GM10847 (cell line): ENCODE results near the gene CCP110.

Experiments
- POLR2A ChIP-seq: IDR thresholded peaks from 2 replicates; pipeline ENCODE4 v1.6.1; 2011; ENCODE audit not compliant: insufficient read length; ENCODE audit errors: extremely low read depth

CCP110 gene

DNA sequence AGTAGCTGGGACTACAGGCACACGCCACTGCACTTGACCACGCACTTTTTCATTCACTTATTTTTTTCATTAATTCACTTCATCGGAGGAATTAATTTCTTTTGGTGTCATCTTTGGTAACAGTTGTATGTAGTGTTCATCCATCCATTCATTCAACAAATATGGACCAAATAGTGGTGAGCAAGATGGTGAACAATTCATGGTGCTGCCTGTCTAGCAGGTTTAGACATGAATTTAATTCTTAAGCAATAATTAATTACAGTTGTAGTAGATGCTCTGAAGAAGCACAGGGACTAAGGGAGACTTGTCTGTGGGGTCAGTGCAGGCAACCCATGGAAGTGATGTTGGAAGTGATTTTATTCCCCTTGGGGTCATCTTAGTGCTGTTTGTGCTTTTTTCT, 24.3 kb upstream of the CCP110 start:
- no peak for TF ChIP-seq POLR2A

DNA sequence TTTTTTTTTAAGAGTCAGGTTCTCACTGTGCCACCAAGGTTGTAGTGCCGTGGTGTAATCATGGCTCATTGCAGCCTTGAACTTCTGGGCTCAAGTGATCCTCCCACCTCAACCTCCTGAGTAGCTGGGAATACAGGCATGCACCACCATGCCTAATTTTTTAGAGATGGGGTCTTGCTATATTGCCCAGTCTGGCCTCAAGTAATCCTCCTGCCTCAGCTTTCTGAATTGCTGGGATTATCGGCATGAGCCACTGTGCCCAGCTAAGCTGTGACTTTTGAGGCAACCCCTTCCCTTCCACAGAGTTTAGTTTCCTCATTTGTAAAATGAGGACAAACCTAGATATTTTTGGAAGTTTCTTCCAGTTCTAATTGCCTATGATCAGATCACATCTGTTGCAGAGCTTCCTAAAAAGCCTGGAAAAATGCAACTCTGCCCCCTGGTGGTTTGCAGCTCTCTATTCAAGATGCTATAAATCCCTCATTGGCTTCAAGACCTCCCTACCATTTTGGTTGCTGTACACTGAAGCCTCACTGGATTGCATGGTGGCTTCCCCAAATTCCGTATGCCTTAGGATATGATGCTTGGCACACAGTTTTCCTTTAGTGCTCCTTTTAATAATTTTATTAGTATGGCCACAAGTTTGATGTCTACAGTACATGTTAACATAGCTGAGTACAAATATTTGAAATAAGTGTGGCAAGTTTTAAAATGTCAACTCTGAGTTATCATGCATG, 21.2 kb upstream of the CCP110 start:
- TF ChIP-seq POLR2A: no peak

DNA sequence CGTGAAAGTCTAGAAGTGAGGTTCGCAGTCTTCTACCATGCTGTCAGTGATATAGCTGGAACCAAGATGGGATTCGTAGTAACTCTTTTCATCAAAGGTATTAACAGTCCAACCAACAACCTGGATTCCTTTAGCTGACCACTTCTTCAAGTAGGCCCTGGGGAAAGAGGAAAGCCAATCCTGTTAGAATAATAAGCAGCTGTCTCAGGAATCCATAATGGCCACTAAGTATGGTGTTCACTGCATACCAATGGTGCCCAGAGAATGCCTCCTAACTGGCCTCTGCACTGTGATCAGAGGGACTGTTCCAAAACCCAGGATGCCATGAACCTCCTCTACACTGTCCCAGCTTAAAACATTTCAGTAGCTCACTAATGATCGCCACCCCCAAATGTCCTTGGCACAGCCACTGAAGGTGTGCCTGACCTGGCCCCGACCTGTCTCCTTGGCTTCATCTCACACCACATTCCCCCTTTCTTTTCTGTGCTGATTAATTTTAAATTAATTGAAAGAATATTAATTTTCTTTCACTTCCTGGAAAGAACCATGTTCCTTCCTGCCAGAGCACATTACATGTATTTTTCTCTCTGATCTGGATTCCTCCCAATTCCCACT, 20.2 kb upstream of the CCP110 start:
- no peak for TF ChIP-seq POLR2A

DNA sequence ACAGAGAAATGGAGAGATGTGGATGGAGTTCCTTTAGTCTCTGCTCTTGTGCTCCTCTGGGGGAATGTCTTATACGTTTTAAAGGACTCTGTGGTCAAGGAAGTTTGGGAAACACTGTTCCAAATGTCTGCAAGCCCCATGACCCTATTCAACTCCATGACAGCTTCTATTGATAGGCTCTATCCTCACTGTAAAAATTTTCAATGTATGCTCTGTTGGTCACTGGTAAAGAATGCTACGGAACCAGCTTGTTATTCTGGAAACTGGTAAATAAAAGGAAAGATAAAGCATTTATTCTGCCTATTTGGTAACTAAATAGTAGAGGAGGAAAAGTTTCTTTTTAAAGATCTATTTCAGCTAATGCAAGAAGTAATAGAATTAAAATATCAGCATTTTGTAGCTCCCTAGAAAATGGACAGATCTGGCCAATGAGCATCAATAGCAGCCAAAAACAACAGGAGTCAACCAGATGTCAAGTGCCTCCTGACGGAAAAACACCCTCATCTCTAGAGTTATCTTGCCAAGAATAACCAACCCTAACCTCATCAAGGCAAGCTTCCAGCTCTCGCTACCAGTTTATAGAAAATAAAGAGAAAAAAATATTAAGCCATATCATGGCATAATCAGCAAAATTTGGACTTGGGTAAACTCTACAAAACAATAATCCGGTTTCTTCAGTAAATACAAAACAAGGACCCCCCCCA, 18.0 kb upstream of the CCP110 start:
- no peak for TF ChIP-seq POLR2A

DNA sequence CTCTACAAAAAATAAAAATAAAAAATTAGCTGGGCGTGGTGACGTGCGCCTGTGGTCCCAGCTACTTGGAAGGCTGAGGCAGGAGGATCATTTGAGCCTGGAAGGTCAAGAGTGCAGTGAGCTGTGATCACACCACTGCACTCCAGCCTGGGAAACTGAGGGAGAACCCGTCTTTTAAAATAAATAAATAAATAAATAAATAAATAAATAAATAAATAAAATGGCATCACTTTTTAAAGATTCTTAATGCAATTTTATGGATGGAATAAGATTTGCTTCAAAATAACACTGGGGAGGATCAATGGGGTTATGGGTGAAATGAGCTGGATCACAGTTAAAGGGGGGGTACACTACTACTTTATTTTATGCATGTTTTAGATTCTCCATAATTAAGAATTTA, 16.8 kb upstream of the CCP110 start:
- no peak for TF ChIP-seq POLR2A

DNA sequence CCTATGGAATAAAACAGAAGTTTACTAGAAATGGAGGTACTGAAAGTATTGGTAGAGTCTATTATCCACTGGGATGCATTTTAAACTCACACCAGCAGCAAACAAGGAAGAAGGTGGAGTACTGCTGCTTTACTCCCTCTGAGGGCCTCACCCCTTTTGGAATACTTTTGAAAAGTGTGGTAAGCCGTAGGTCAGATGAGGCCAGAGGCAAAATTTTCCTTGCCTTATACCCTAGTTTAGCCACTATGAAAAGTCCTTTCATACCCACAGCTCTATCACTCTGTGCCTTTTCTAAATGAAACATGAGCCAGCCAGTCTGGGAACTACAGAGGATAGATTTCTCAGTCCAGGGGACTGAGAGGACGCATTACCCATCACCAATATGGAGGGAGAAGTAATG, 15.9 kb upstream of the CCP110 start:
- TF ChIP-seq POLR2A: no peak

DNA sequence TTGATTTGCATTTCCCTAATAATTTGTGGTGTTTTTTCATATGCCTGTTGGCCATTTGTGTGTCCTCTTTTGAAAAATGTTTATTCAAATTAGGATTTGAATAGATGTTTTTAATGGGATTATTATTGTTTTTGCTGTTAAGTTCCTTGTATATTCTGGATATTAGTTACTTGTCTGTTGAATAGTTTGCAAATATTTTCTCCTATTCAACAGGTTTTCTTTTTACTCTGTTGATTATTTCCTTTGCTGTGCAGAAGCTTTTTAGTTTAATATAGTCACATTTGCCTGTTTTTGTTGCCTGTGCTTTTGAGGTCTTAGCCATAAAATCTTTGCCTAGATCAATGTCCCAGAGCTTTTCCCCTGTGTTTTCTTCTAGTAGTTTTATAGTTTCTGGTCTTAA, 11.4 kb upstream of the CCP110 start:
- no peak for TF ChIP-seq POLR2A

DNA sequence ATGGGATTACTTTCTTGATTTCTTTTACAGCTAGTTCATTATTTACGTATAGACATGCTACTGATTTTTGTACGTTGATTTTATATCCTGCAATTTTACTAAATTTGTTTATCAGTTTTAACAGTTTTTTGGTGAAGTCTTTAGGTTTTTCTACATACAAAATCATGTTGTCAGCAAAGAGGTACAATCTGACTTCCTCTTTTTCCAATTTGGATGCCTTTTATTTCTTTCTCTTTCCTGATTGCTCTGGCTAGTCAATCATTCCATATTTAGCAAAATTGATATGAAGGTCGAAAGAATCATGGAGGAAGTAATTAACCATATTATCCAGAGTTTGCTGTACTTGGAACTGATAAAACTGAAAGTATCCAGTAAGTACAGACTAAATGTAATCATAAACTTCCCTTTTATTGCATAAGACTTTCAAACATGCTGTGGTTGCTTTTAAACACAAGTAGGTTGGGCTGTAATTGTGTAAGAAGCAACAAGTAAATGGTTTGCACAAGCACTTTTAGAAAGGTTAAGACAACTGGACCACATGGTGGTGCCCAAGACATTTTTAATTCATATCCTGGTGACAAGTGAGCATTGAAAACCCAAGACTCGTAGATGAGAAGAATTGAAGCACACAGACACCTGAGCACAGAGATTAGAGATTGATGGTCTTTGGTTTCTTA, 10.2 kb upstream of the CCP110 start:
- TF ChIP-seq POLR2A: no peak

DNA sequence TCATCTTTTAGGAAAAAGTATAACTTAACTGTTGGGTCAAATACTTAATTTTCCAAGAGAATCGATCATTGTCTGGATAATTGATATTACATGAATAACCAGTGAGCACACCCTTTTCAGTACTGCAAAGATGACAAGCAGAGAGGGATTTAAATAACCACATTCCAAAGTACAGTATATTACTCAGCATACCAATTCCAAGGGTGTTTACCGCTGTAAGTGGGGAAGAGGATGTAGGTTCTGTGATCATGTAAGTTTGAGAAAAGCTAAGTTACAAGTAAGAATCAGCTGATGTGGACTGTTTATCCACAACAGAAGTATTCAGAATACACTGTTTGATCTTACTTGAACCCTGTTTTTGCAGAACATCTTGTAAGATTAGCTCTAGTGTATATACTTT, 8.0 kb upstream of the CCP110 start:
- no peak for TF ChIP-seq POLR2A

DNA sequence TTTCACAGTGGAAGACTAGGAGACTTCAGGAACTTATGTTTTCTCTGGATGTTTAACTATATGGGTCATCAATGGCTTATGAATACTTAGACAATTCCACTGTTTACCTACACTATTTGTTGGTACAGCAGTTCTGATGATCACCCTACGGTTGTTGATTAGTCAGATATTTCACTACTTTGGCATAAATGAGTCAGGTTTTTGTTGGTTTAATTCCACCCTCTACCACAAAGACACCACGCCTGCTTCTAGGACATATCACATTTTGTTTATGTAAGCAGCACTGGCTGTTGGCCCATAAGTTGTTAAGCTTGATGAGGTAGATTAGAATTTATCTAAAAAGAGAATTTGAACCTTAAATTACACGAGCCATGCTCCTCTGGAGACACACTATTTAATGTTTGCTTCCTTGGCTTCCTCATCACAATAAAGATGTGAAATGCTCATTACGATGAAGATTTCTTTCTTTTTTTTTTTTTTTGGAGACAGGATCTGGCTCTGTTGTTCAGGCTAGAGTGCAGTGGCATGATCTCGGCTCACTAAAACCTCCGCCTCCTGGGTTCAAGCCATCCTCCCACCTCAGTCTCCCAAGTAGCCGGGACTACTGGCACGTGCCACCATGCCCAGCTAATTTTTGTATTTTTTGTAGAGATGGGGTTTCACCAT, 6.2 kb upstream of the CCP110 start:
- TF ChIP-seq POLR2A: no peak

DNA sequence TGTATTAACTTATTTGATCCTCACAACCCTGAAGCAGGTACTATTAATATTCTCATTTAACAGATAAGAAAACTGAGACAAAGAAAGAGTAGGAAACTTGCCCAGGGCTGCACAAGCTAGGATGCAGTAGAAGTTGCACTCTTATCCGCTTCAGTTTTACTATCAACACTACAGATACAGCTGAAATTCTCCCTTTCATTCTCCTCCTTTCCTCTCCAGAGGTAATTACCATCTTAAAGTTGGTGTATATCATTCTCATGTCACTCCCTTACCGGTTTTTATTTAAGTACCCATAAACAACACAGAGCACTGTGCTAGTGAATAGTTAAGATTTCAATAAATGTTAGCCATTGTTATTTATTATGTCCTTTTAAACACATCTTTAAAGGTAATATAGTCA, 5.4 kb upstream of the CCP110 start:
- no peak for TF ChIP-seq POLR2A

DNA sequence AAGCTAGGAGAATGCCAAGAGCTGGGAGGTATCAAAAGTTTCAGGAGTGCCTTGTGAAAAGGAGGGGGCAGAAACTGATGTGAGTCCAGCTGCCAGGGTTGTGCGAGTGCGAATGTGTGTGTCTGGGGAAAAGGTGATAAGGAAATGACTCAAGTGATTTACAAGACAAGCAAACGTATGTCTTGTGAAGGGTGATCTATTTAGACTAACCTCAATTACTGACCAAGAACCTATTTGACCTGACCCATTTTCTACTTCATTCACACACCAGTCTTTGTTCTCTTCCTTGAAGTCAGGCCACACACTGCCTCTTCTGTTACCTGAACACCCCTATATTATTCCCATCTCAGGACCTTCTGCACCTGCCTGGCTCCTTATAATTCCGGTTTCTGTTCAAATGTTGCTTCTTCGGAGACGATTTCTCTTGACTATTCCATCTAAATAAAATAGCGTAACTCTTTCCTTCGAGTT, 2.8 kb upstream of the CCP110 start:
- no peak for TF ChIP-seq POLR2A

DNA sequence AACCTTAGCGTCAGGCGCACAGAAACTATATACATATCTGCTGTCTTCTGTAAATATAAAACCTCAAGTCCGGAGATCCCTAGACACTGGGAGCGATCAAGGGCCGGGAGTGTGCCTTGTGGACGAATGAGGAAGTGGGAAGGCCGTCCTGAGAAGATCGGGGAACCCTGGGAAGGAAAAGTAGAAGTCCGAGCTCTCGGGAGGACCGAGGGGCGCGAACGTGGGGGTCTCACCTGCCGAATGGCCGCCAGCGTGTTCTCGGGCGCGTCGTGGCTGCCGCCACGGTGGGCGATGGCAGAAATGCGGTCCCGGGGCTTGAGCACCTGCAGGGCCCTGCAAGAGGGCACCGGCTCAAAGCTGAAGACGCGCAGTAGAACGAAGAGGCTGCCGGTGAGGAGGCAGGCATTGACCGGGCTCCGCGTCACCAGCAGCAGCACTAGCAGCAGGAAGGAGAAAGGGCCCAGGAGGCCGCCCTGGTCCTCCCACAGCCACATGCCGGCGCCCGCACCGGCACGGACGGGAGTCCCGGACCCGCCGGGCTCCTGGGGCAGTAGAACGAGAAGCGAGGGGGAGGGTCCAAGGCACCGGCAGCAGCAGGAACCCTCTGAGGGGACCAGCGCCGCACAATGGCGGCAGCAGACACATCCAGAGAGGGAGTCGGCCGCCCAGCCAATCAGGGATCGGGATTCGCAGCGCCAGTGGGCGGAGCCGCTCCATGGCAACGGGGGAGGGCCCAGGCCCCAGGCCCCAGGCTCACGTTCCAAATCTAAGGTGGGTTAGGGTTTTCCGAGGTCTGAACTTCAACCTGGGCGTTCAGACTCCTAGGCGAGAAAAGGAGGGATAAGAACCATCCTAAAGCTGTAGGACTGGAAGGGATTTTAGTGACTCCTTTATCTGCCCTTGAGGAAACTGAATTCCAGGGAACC, 2.0 kb upstream of the CCP110 start, which contains the start of gene GDE1:
Gene GDE1 (minus strand): TSS at position 628 of the 926 bp plus-strand sequence. CDS start 134 bp downstream, at position 494.
- peak; percentile 81 for TF ChIP-seq POLR2A

DNA sequence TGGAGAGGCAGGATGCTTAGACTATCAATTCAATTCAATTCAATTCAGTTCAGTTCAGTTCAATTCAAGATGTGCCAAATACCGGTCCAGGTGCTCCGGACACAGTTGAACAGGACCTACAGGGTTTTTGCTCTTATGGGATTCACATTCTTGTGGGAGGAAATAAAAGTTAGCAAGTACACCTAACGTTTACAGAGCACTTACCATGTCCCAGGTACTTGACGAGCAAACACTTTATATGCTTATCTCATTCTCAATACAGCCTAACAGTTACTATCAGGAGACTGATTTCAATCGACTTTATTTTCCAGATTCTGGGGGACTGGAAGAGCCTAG, 1.4 kb upstream of the CCP110 start:
- TF ChIP-seq POLR2A: no peak
